D721Med (cell line): ENCODE data around the gene CLIC5.

Experiments
- DNase-seq: peaks from one replicate; pipeline ENCODE4 v3.0.0; 2011; ENCODE audit warnings: low spot score; ENCODE audit not compliant: insufficient read length
- FAIRE-seq: peaks from 2 replicates; lab custom pipeline; 2011; peaks lifted over from hg19 to GRCh38; lab: Jason Lieb, UNC
- TF ChIP-seq, protein P1 (sequence below): IDR thresholded peaks from 2 replicates; pipeline ENCODE4 v1.5.1; 2012; ENCODE audit warnings: mild to moderate bottlenecking, control low read depth; ENCODE audit not compliant: insufficient read depth; ENCODE audit errors: missing control alignments

CLIC5 gene

DNA sequence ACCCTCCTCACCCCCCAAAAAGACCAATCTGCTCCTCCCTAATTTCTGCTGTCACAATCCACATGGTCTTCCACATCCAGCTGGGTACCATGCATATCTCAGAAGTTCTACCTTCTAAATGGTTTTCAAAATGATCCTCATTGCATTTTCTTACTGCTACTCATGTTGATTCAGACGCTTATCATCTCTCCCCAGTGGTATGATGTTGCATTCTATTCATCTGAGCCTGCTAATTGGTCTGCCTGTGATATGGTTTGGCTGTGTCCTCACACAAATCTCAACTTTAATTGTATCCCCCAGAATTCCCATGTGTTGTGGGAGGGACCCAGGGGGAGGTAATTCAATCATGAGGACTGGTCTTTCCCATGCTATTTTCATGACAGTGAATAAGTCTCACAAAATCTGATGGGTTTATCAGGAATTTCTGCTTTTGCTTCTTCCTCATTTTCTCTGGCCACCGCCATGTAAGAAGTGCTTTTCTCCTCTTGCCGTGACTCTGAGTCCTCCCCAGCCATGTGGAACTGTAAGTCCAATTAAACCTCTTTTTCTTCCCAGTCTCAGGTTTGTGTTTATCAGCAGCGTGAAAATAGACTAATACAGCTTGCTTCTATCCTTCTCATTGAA, 41.4 kb upstream of the CLIC5 start:
- no peak for DNase-seq
- TF ChIP-seq, protein P1, sequence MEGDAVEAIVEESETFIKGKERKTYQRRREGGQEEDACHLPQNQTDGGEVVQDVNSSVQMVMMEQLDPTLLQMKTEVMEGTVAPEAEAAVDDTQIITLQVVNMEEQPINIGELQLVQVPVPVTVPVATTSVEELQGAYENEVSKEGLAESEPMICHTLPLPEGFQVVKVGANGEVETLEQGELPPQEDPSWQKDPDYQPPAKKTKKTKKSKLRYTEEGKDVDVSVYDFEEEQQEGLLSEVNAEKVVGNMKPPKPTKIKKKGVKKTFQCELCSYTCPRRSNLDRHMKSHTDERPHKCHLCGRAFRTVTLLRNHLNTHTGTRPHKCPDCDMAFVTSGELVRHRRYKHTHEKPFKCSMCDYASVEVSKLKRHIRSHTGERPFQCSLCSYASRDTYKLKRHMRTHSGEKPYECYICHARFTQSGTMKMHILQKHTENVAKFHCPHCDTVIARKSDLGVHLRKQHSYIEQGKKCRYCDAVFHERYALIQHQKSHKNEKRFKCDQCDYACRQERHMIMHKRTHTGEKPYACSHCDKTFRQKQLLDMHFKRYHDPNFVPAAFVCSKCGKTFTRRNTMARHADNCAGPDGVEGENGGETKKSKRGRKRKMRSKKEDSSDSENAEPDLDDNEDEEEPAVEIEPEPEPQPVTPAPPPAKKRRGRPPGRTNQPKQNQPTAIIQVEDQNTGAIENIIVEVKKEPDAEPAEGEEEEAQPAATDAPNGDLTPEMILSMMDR, result no peak
- no peak for FAIRE-seq

DNA sequence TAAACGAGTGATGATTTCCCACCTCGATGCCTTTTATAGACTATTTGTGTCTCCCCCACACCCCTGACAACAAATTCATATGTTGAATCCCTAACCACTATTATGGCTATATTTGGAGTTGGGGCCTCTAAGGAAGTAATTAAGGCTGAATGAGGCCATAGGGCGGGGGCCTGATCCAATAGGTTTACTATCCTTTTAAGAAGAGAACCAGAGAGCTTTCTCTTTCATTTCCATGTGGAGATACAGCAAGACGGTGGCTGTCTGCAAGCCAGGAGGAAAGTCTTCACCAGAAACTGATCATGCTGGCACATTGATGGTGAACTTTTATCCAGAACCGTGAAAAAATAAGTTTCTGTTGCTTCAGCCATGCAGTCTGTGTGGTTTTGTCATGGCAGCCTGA, 38.9 kb upstream of the CLIC5 start:
- DNase-seq, result no peak
- no peak for FAIRE-seq
- TF ChIP-seq, protein P1, result no peak

DNA sequence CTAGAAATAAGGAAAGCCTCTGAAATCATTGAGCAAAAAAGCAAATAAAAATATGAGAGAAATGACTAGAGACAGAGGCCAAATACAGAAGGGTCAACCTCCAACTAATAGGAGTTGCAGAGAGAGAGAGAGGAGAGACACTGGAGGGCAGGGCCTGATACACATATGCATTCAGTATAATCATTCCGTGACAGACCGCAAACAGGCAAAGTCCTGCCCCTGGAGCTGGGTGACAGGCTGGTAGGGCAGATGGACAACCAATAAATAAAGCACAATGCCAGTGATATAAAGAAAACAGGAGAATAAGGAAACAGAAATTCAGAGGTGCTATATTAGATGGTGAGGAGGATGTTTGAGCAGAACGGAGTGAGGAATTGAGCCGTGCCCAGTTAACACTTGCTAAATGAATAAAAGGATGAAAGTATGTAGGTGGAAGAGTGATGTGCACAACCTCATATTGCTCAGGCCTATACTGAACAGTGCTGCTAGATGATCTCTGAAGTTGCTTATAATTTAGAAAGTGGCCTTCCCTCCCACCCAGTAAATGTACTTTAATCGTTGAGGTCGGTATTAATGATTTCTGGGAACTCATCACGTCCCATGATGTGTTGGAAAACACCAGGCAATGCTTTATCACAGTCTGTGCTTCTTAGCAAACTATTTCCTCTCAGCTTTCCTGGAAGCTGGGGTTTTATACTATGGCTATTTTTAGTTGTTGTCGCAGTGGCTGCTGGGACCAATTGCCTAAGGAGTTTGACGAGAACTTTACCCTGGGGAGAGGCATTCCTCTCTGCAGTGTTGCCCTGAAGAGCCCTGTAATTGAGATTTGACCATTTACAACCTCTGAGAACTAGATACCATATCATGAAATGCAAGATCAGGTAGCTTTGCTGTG, 37.6 kb upstream of the CLIC5 start:
- TF ChIP-seq, protein P1, result no peak
- DNase-seq (no peak), FAIRE-seq (no peak)

DNA sequence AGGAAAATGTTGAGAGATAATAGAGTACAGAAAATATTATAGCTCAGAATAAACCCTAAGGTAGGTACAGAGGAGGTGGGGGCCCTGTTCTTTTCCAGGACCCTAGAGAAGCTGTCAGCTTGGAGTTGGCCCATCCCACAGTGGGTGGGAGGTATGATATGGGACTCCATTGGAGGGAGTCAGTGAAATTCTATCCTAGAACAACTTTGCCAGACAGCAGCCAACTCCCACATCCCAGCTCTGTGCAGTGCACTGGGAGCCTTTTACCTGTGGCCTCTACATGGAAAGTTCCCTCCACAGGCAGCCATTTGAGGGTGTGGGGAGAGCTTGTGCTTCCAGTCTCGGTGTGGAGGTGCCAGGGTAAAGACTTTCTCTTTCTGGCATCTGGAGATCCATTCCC, 36.8 kb upstream of the CLIC5 start:
- DNase-seq (no peak), FAIRE-seq (no peak)
- TF ChIP-seq, protein P1, result no peak

DNA sequence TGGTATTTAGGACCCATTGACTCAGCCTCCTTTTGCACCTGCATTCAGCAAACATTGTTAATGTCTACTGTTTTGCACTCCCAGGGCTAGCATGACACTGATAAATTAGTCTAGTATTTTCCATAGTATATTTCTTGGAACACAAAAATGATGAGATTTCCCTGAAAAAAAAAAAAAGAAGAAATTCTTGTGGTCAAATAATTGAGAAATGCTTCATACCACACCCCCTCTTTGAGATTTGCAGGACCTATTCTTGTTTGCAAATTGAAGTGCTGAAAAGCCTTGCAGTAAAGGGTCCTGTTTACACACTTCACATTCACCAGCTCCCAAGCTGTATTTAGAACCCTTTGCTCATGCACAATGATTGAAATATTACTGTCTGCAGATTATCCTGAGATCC, 36.3 kb upstream of the CLIC5 start:
- FAIRE-seq, result no peak
- DNase-seq, result no peak
- TF ChIP-seq, protein P1, result no peak

DNA sequence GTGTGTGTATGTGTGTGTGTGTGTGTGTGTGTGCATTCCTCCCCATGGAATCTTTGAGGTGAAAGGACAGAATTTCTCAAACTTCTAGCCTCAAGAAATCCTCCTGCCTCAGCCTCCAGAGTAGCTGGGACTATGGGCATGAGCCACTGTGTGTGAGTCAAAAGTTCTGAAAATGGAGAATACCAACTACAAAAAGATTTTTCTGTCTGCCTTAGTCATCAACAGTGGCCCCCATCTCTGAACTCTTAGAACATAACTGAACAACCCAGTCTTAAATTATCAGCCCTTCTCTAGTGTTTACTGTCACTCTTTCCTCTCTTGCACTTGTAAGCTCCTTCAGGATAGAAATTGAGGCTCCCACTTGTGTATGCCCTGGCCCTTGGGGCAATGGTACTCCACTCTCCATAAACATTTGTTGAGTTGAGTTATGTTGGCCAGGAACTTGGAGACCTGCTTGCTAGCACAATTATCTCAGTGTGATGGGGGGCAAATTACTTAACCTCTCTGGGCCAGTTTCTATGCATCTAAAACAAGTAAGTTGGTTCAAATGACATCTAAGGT, 35.3 kb upstream of the CLIC5 start:
- DNase-seq, result no peak
- no peak for FAIRE-seq
- TF ChIP-seq, protein P1, result no peak
